ENCODE results near the gene GPR39. TPM values are rescaled to one million over a fixed set of nuclear protein-coding genes. Genes with fewer than 3 reads are reported as not detected.

Gene GPR39
- total and polyA plus RNA-seq, 2 donors = 0.09 to 1.0 TPM

GRCh38 chr2:132473174-132473883 lies 56.7 kb downstream of the GPR39 start:
- Histone ChIP-seq H3K36me3 (ENCODE audit: control insufficient read depth in 2 of 2, insufficient read depth in 2 of 2, low read length in 1 of 2) (no peaks in the 10 kb centered on the region), H3K27ac (ENCODE audit: low read depth in 1 of 2, low read length in 1 of 2) (no peak overlapping the region), H3K4me1 (ENCODE audit: control insufficient read depth in 2 of 2, insufficient read depth in 2 of 2, low read length in 2 of 2) (no peaks in the 10 kb centered on the region), H3K4me3 (ENCODE audit: low read length in 2 of 2) (no peak overlapping the region), H3K27me3 (ENCODE audit: control insufficient read depth in 2 of 2, insufficient read depth in 1 of 2, low read length in 1 of 2) (no peaks in the 10 kb centered on the region), H3K9me3 (ENCODE audit: control insufficient read depth in 2 of 2, insufficient read depth in 1 of 2, low read length in 1 of 2) (peaks cover 0 to 13% of the 10 kb centered on the region in 2 donors)
- no peak for DNase-seq (ENCODE audit: low read depth in 6 of 9, low spot score in 9 of 9)
- WGBS = 93% methylated on average over 2 of the region's 2 CpGs

- Histone ChIP-seq H3K4me1 (ENCODE audit: control insufficient read depth in 2 of 2, insufficient read depth in 2 of 2, low read length in 2 of 2) (no peaks in the 10 kb centered on the region), H3K36me3 (ENCODE audit: control insufficient read depth in 2 of 2, insufficient read depth in 2 of 2, low read length in 1 of 2) (no peaks in the 10 kb centered on the region), H3K4me3 (ENCODE audit: low read length in 2 of 2) (no peak overlapping the region), H3K9me3 (ENCODE audit: control insufficient read depth in 2 of 2, insufficient read depth in 1 of 2, low read length in 1 of 2) (no peaks in the 10 kb centered on the region), H3K27me3 (ENCODE audit: control insufficient read depth in 2 of 2, insufficient read depth in 1 of 2, low read length in 1 of 2) (no peaks in the 10 kb centered on the region), H3K27ac (ENCODE audit: low read depth in 1 of 2, low read length in 1 of 2) (no peak overlapping the region)
- WGBS = 96% methylated on average over 2 of the region's 2 CpGs
- no peak for DNase-seq (ENCODE audit: low read depth in 6 of 9, low spot score in 9 of 9)
Measured at GRCh38 chr2:132475615-132476014, 59.0 kb downstream of the GPR39 start.

GRCh38 chr2:132477436-132477835 lies 60.8 kb downstream of the GPR39 start:
- no peaks in the 10 kb centered on the region for H3K36me3 ChIP-seq (ENCODE audit: control insufficient read depth in 2 of 2, insufficient read depth in 2 of 2, low read length in 1 of 2)
- no peaks in the 10 kb centered on the region for H3K9me3 ChIP-seq (ENCODE audit: control insufficient read depth in 2 of 2, insufficient read depth in 1 of 2, low read length in 1 of 2)
- DNase-seq (ENCODE audit: low read depth in 6 of 9, low spot score in 9 of 9) = no peak
- H3K27me3 ChIP-seq (ENCODE audit: control insufficient read depth in 2 of 2, insufficient read depth in 1 of 2, low read length in 1 of 2) = no peaks in the 10 kb centered on the region
- H3K4me1 ChIP-seq (ENCODE audit: control insufficient read depth in 2 of 2, insufficient read depth in 2 of 2, low read length in 2 of 2) = no peaks in the 10 kb centered on the region
- no peak overlapping the region for H3K4me3 ChIP-seq (ENCODE audit: low read length in 2 of 2)
- H3K27ac ChIP-seq (ENCODE audit: low read depth in 1 of 2, low read length in 1 of 2) = no peak overlapping the region
- WGBS = 86% methylated on average over 4 of the region's 4 CpGs

GRCh38 chr2:132477962-132478361 lies 61.4 kb downstream of the GPR39 start:
- Histone ChIP-seq H3K9me3 (ENCODE audit: control insufficient read depth in 2 of 2, insufficient read depth in 1 of 2, low read length in 1 of 2) (no peaks in the 10 kb centered on the region), H3K4me3 (ENCODE audit: low read length in 2 of 2) (no peak overlapping the region), H3K4me1 (ENCODE audit: control insufficient read depth in 2 of 2, insufficient read depth in 2 of 2, low read length in 2 of 2) (no peaks in the 10 kb centered on the region), H3K36me3 (ENCODE audit: control insufficient read depth in 2 of 2, insufficient read depth in 2 of 2, low read length in 1 of 2) (no peaks in the 10 kb centered on the region), H3K27ac (ENCODE audit: low read depth in 1 of 2, low read length in 1 of 2) (no peak overlapping the region), H3K27me3 (ENCODE audit: control insufficient read depth in 2 of 2, insufficient read depth in 1 of 2, low read length in 1 of 2) (no peaks in the 10 kb centered on the region)
- DNase-seq (ENCODE audit: low read depth in 6 of 9, low spot score in 9 of 9) = no peak
- WGBS = 89% methylated on average over 2 of the region's 2 CpGs

- Histone ChIP-seq H3K27ac (ENCODE audit: low read depth in 1 of 2, low read length in 1 of 2) (no peak overlapping the region), H3K4me3 (ENCODE audit: low read length in 2 of 2) (no peak overlapping the region), H3K9me3 (ENCODE audit: control insufficient read depth in 2 of 2, insufficient read depth in 1 of 2, low read length in 1 of 2) (no peaks in the 10 kb centered on the region), H3K27me3 (ENCODE audit: control insufficient read depth in 2 of 2, insufficient read depth in 1 of 2, low read length in 1 of 2) (no peaks in the 10 kb centered on the region), H3K36me3 (ENCODE audit: control insufficient read depth in 2 of 2, insufficient read depth in 2 of 2, low read length in 1 of 2) (no peaks in the 10 kb centered on the region), H3K4me1 (ENCODE audit: control insufficient read depth in 2 of 2, insufficient read depth in 2 of 2, low read length in 2 of 2) (no peaks in the 10 kb centered on the region)
- 85% methylated on average over 3 of the region's 3 CpGs for WGBS
- DNase-seq (ENCODE audit: low read depth in 6 of 9, low spot score in 9 of 9) = no peak
Measured at GRCh38 chr2:132478461-132479105, 62.0 kb downstream of the GPR39 start.

DNA sequence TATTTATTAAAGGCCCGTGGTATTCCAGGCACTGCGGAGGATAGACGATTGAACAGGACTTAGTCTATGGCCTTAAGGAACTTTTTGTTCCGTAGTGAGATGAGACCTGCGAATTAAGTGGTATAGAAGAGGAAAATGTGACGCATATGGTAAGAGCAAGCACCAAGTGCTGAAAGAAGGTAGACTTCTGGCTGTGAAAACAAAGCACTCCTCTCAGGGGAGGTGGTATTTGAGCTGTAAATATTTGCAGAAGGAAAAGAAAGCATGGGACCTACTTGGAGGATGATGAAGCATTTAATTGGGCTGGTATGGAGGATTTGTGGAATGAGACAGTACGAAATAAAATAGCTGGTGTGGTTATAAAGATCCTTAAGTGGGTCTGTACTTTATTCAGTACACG lies 62.5 kb downstream of the GPR39 start:
- H3K36me3 ChIP-seq (ENCODE audit: control insufficient read depth in 2 of 2, insufficient read depth in 2 of 2, low read length in 1 of 2) = no peaks in the 10 kb centered on the region
- DNase-seq (ENCODE audit: low read depth in 6 of 9, low spot score in 9 of 9) = no peak
- no peaks in the 10 kb centered on the region for H3K9me3 ChIP-seq (ENCODE audit: control insufficient read depth in 2 of 2, insufficient read depth in 1 of 2, low read length in 1 of 2)
- no peak overlapping the region for H3K4me3 ChIP-seq (ENCODE audit: low read length in 2 of 2)
- WGBS = 90% methylated on average over 8 of the region's 8 CpGs
- H3K27ac ChIP-seq (ENCODE audit: low read depth in 1 of 2, low read length in 1 of 2) = no peak overlapping the region
- H3K4me1 ChIP-seq (ENCODE audit: control insufficient read depth in 2 of 2, insufficient read depth in 2 of 2, low read length in 2 of 2) = no peaks in the 10 kb centered on the region
- no peaks in the 10 kb centered on the region for H3K27me3 ChIP-seq (ENCODE audit: control insufficient read depth in 2 of 2, insufficient read depth in 1 of 2, low read length in 1 of 2)

DNA sequence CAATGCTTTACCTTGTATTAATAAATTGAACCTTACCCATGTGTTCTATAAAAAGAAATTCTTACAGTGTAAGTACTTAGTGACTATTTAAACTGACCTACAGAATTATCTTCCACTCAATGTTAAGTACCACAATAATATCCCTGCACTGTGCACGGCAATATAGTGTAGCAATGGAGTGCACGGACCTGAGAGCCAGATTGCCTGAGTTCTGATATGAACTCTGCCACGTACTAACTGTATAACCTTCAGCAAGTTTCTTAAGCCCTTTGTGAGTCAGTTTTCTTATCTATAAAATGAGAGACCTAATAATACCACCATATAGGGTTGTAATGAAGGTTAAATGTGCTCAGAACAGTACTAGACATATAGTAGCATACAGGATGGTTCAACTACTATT lies 66.2 kb downstream of the GPR39 start:
- H3K4me3 ChIP-seq (ENCODE audit: low read length in 2 of 2) = no peak overlapping the region
- H3K27ac ChIP-seq (ENCODE audit: low read depth in 1 of 2, low read length in 1 of 2) = no peak overlapping the region
- WGBS = 94% methylated on average over 3 of the region's 3 CpGs
- no peak for DNase-seq (ENCODE audit: low read depth in 6 of 9, low spot score in 9 of 9)
- H3K27me3 ChIP-seq (ENCODE audit: control insufficient read depth in 2 of 2, insufficient read depth in 1 of 2, low read length in 1 of 2) = no peaks in the 10 kb centered on the region
- no peaks in the 10 kb centered on the region for H3K9me3 ChIP-seq (ENCODE audit: control insufficient read depth in 2 of 2, insufficient read depth in 1 of 2, low read length in 1 of 2)
- H3K36me3 ChIP-seq (ENCODE audit: control insufficient read depth in 2 of 2, insufficient read depth in 2 of 2, low read length in 1 of 2) = no peaks in the 10 kb centered on the region
- no peaks in the 10 kb centered on the region for H3K4me1 ChIP-seq (ENCODE audit: control insufficient read depth in 2 of 2, insufficient read depth in 2 of 2, low read length in 2 of 2)

DNA sequence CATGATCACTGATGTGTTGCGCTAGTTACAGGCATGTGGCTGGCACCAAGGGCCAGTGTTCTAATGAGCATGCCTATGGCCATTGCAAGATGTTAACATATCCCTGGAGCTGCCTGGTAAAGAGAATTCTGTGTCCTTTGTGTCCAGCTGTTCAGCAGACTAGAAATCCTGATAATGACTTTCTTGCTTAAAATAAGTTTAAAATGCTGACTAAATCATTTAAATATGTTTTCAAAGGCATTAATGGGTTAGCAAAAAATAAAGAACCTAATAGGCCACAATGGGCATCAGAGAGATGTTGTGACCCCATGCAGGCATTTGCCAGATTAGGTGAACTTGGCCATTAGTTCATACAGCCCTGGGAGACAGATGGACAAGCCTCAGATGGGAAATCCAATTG lies 67.5 kb downstream of the GPR39 start:
- 97% methylated on average over 1 of the region's 1 CpG for WGBS
- H3K4me3 ChIP-seq (ENCODE audit: low read length in 2 of 2) = no peak overlapping the region

GRCh38 chr2:132488491-132488890 lies 71.9 kb downstream of the GPR39 start:
- WGBS = 95% methylated on average over 6 of the region's 6 CpGs

More for the DNA sequence above, 67.5 kb downstream of the GPR39 start:
- no peaks in the 10 kb centered on the region for H3K36me3 ChIP-seq (ENCODE audit: control insufficient read depth in 2 of 2, insufficient read depth in 2 of 2, low read length in 1 of 2)
- H3K9me3 ChIP-seq (ENCODE audit: control insufficient read depth in 2 of 2, insufficient read depth in 1 of 2, low read length in 1 of 2) = no peaks in the 10 kb centered on the region
- no peaks in the 10 kb centered on the region for H3K27me3 ChIP-seq (ENCODE audit: control insufficient read depth in 2 of 2, insufficient read depth in 1 of 2, low read length in 1 of 2)
- DNase-seq (ENCODE audit: low read depth in 6 of 9, low spot score in 9 of 9) = no peak
- no peak overlapping the region for H3K27ac ChIP-seq (ENCODE audit: low read depth in 1 of 2, low read length in 1 of 2)
- no peaks in the 10 kb centered on the region for H3K4me1 ChIP-seq (ENCODE audit: control insufficient read depth in 2 of 2, insufficient read depth in 2 of 2, low read length in 2 of 2)

More at GRCh38 chr2:132488491-132488890, 71.9 kb downstream of the GPR39 start:
- Histone ChIP-seq H3K27ac (ENCODE audit: low read depth in 1 of 2, low read length in 1 of 2) (no peak overlapping the region), H3K27me3 (ENCODE audit: control insufficient read depth in 2 of 2, insufficient read depth in 1 of 2, low read length in 1 of 2) (no peaks in the 10 kb centered on the region), H3K4me3 (ENCODE audit: low read length in 2 of 2) (no peak overlapping the region), H3K36me3 (ENCODE audit: control insufficient read depth in 2 of 2, insufficient read depth in 2 of 2, low read length in 1 of 2) (no peaks in the 10 kb centered on the region), H3K4me1 (ENCODE audit: control insufficient read depth in 2 of 2, insufficient read depth in 2 of 2, low read length in 2 of 2) (no peaks in the 10 kb centered on the region), H3K9me3 (ENCODE audit: control insufficient read depth in 2 of 2, insufficient read depth in 1 of 2, low read length in 1 of 2) (no peaks in the 10 kb centered on the region)
- no peak for DNase-seq (ENCODE audit: low read depth in 6 of 9, low spot score in 9 of 9)

Data from thymus (tissue), 11 donors.